Fibroblast of lung (primary cell): ENCODE measurements around the gene HS1BP3.

Experiments used
- CTCF ChIP-seq, 2 donors: IDR thresholded peaks in 1 of 2; conservative IDR thresholded peaks in 1 of 2; 1 replicate in 1 of 2; 2 replicates in 1 of 2; pipeline ENCODE4 v1.5.1; 2011 to 2012; ENCODE audit warnings: low read length in 2 of 2, control low read depth in 1 of 2, inconsistent platforms in 1 of 2, low read depth in 1 of 2, mild to moderate bottlenecking in 1 of 2
- EZH2 ChIP-seq: IDR thresholded peaks from 2 replicates; pipeline ENCODE4 v1.5.1; 2012; ENCODE audit warnings: low read length, control low read depth, mild to moderate bottlenecking; ENCODE audit errors: missing control alignments

GRCh38 chr2:20599001-20599600 lies 51.8 kb downstream of the HS1BP3 start:
- TF ChIP-seq CTCF (conservative IDR thresholded peaks at IDR 0.05 in 1 of 2, IDR thresholded peaks at IDR 0.05 in 1 of 2; ENCODE audit: low read depth in 1 of 2, low read length in 2 of 2) (no peak), EZH2 (no peak)
